ENCODE measurements around the gene SAG. TPM values are rescaled to one million over a fixed set of nuclear protein-coding genes. Genes with fewer than 3 reads are reported as not detected.

SAG gene
- total RNA-seq, 2 experiments from 2014 or later, result 0.32 TPM; not detected in 1

DNA sequence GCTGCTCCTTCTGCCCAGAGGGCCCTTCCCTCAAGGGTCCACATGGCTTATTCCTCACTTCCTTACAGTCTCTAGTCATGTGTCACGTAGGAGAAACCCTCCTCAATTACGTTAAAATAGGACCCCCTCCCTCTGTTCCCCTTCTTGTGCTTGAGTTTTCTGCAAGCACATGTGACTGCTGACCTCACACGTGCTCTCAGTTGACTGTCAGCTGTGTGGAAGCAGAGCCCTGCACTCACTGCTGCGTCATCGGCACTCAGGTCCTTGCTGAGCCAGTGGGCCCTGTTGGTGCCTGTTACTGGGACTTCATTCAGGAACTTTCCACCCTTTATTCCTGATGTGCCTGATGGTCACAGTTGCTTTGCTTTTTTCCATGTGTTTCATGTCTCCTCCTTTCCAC, 45.1 kb upstream of the SAG start:
- POLR2A ChIA-PET, result no interaction called here

DNA sequence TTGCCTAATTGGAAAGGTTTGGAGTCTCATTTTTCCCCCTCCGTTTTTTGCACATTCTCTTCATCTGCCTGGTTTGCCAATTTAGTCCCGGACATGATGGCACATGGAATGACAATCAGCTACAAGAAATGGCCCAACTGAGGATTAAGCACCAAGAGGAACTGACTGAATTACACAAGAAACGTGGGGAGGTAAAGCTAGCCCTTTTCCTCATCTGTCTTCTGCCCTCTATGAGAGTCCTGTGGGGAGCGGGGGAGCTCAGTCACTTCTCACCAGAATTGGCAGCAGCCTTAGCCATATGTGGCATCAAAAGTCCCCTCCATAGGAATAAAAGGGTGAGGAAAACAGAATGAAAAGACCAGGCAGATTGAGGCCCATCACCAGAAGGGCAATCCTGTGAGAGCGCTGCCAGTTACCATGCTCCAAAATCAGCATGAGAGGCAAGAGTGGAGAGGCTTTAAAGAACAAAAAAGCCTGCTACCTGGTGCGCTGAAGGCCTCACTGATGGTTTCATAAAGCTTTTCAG, 44.5 kb upstream of the SAG start:
- Histone ChIP-seq H4K20me1 (ENCODE audit: insufficient read depth, low read length) (no peaks in the 10 kb centered on the region), H3K9me2 (ENCODE audit: insufficient read depth, low read length) (no peaks in the 10 kb centered on the region), H3K36me3 (ENCODE audit: insufficient read depth, low read length) (peaks cover 99% of the 10 kb centered on the region), H3K79me2 (ENCODE audit: insufficient read depth, low read depth, low read length) (0 out of 2 replicates have a peak, but pooled peaks cover 4% of the 10 kb centered on the region), H3K27ac (ENCODE audit: low read depth, low read length, poor library complexity, severe bottlenecking) (no peak overlapping the region), H3K4me2 (ENCODE audit: low read length) (no peak overlapping the region), H3K4me3 (ENCODE audit: low read depth, low read length, poor library complexity, severe bottlenecking) (no peak overlapping the region), H2AFZ (ENCODE audit: low read length) (no peak overlapping the region), H3K9me3 (ENCODE audit: low read length) (no peaks in the 10 kb centered on the region), H3K4me1 (ENCODE audit: insufficient read depth, low read length, poor library complexity, severe bottlenecking) (peaks cover 12% of the 10 kb centered on the region)
- ChIA-PET CTCF (ENCODE audit: unreplicated experiment) (no interaction called here), POLR2A (interaction anchor here (0.7 kb wide), 1 partner anchor 455 kb away, joined by 3 read pairs; the partner anchor contains the start of gene UGT1A4)
- BruUV-seq (replicated peaks), result no TSS peak
- TF ChIP-seq EZH2phosphoT487 (IDR thresholded peaks at IDR 0.05; ENCODE audit: borderline replicate concordance, low read depth, low read length), result no peak
- TF ChIP-seq, protein P1, sequence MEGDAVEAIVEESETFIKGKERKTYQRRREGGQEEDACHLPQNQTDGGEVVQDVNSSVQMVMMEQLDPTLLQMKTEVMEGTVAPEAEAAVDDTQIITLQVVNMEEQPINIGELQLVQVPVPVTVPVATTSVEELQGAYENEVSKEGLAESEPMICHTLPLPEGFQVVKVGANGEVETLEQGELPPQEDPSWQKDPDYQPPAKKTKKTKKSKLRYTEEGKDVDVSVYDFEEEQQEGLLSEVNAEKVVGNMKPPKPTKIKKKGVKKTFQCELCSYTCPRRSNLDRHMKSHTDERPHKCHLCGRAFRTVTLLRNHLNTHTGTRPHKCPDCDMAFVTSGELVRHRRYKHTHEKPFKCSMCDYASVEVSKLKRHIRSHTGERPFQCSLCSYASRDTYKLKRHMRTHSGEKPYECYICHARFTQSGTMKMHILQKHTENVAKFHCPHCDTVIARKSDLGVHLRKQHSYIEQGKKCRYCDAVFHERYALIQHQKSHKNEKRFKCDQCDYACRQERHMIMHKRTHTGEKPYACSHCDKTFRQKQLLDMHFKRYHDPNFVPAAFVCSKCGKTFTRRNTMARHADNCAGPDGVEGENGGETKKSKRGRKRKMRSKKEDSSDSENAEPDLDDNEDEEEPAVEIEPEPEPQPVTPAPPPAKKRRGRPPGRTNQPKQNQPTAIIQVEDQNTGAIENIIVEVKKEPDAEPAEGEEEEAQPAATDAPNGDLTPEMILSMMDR (conservative IDR thresholded peaks at IDR 0.05; ENCODE audit: low read length), result no peak
- intact Hi-C loops (cut with micrococcal nuclease; ENCODE audit: unreplicated experiment), result no loop called here
- no peak for DNase-seq (ENCODE audit: low spot score)

More for the DNA sequence above, 45.1 kb upstream of the SAG start:
- peaks cover 98% of the 10 kb centered on the region for H3K36me3 ChIP-seq (ENCODE audit: insufficient read depth, low read length)
- H3K27ac ChIP-seq (ENCODE audit: low read depth, low read length, poor library complexity, severe bottlenecking), result no peak overlapping the region
- H3K4me2 ChIP-seq (ENCODE audit: low read length), result no peak overlapping the region
- no peak overlapping the region for H3K4me3 ChIP-seq (ENCODE audit: low read depth, low read length, poor library complexity, severe bottlenecking)
- no peaks in the 10 kb centered on the region for H4K20me1 ChIP-seq (ENCODE audit: insufficient read depth, low read length)
- no TSS peak for BruUV-seq (replicated peaks)
- H3K4me1 ChIP-seq (ENCODE audit: insufficient read depth, low read length, poor library complexity, severe bottlenecking), result peaks cover 7% of the 10 kb centered on the region
- no peak for DNase-seq (ENCODE audit: low spot score)
- H2AFZ ChIP-seq (ENCODE audit: low read length), result no peak overlapping the region
- intact Hi-C loops (cut with micrococcal nuclease; ENCODE audit: unreplicated experiment), result no loop called here
- 0 out of 2 replicates have a peak, but pooled peaks cover 4% of the 10 kb centered on the region for H3K79me2 ChIP-seq (ENCODE audit: insufficient read depth, low read depth, low read length)
- H3K9me3 ChIP-seq (ENCODE audit: low read length), result no peaks in the 10 kb centered on the region
- TF ChIP-seq, protein P1 (conservative IDR thresholded peaks at IDR 0.05; ENCODE audit: low read length), result no peak
- TF ChIP-seq EZH2phosphoT487 (IDR thresholded peaks at IDR 0.05; ENCODE audit: borderline replicate concordance, low read depth, low read length), result no peak
- CTCF ChIA-PET (ENCODE audit: unreplicated experiment), result no interaction called here
- no peaks in the 10 kb centered on the region for H3K9me2 ChIP-seq (ENCODE audit: insufficient read depth, low read length)

DNA sequence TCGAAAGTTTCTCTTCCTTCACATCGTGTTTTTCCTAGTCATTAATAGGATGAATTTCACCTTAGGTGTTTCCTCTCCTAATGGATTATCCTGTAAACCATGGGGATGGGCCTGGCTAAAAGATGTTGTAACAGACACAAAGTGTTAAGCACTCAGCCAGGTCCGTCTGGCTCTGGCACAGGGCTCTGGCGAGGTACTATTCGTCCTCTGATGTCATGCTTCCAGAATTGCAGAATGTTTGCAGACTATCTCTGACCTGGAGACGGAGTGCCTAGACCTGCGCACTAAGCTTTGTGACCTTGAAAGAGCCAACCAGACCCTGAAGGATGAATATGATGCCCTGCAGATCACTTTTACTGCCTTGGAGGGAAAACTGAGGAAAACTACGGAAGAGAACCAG, 42.9 kb upstream of the SAG start:
- DNase-seq (ENCODE audit: low spot score), result no peak
- Histone ChIP-seq H4K20me1 (ENCODE audit: insufficient read depth, low read length) (no peaks in the 10 kb centered on the region), H3K79me2 (ENCODE audit: insufficient read depth, low read depth, low read length) (peaks cover 9% of the 10 kb centered on the region; the same call in 1 of the 2 replicates), H3K9me3 (ENCODE audit: low read length) (no peaks in the 10 kb centered on the region), H3K27ac (ENCODE audit: low read depth, low read length, poor library complexity, severe bottlenecking) (no peak overlapping the region), H3K4me2 (ENCODE audit: low read length) (no peak overlapping the region), H3K4me3 (ENCODE audit: low read depth, low read length, poor library complexity, severe bottlenecking) (no peak overlapping the region), H3K9me2 (ENCODE audit: insufficient read depth, low read length) (no peaks in the 10 kb centered on the region), H3K36me3 (ENCODE audit: insufficient read depth, low read length) (peaks cover 99% of the 10 kb centered on the region), H2AFZ (ENCODE audit: low read length) (no peak overlapping the region), H3K4me1 (ENCODE audit: insufficient read depth, low read length, poor library complexity, severe bottlenecking) (peaks cover 22% of the 10 kb centered on the region)
- intact Hi-C loops (cut with micrococcal nuclease; ENCODE audit: unreplicated experiment), result loop anchor here (5.0 kb wide), 1 partner anchor 93 kb away; no protein-coding TSS in a partner anchor
- ChIA-PET POLR2A (no interaction called here), CTCF (ENCODE audit: unreplicated experiment) (no interaction called here)
- BruUV-seq (replicated peaks), result no TSS peak
- TF ChIP-seq, protein P1 (conservative IDR thresholded peaks at IDR 0.05; ENCODE audit: low read length), result no peak
- TF ChIP-seq EZH2phosphoT487 (IDR thresholded peaks at IDR 0.05; ENCODE audit: borderline replicate concordance, low read depth, low read length), result no peak

Data from OCI-LY7 (cell line).